IMR-90 (cell line): ENCODE results near the gene UNC5B. TPM values are rescaled to one million over a fixed set of nuclear protein-coding genes. Genes with fewer than 3 reads are reported as not detected.

Source experiments
- ATAC-seq: fragments of 200-7000 bp; cut with Tn5 transposase; 2 replicates; pipeline ENCODE4 v1.9.1; 2020; ENCODE audit warnings: low read depth, mild to moderate bottlenecking, moderate library complexity
- BruUV-seq: library from RNA; stranded (reverse); fragments of 400-500 nt; replicated peaks from 2 replicates; lab custom pipeline; 2021; lab: Mats Ljungman, UMichigan
- CTCF ChIA-PET: fragments of 300-600 bp; formaldehyde crosslinking; extraction: SDS; loops from one replicate; lab custom pipeline; 2021; ENCODE audit warnings: antibody characterized with exemption; lab: Yijun Ruan, JAX
- POLR2A ChIA-PET: fragments of 300-600 bp; sonication (Branson Sonifier 250); formaldehyde crosslinking; loops from one replicate; lab custom pipeline; 2022; ENCODE audit warnings: antibody characterized with exemption; ENCODE audit not compliant: unreplicated experiment; lab: Charles Lee
- DNase-seq: peaks from one replicate; pipeline ENCODE4 v3.0.0; 2013
- H2AFZ ChIP-seq: replicated peaks from 2 replicates; pipeline ENCODE3; 2013; ENCODE audit warnings: low read length, mild to moderate bottlenecking; ENCODE audit not compliant: poor library complexity
- H2AK5ac ChIP-seq: 2 replicates; pipeline ENCODE4 v1.6.1; 2013; ENCODE audit warnings: low read depth, low read length, inconsistent platforms
- H2AK9ac ChIP-seq: replicated peaks from 2 replicates; pipeline ENCODE3; 2013; ENCODE audit warnings: mild to moderate bottlenecking, low read depth, low read length, moderate library complexity; ENCODE audit not compliant: poor library complexity
- H2BK120ac ChIP-seq: 2 replicates; pipeline ENCODE4 v1.6.1; 2013; ENCODE audit warnings: low read depth, low read length, inconsistent platforms
- H2BK15ac ChIP-seq: 3 replicates; pipeline ENCODE4 v1.6.1; 2013; ENCODE audit warnings: low read depth, low read length, inconsistent platforms
- H2BK20ac ChIP-seq: 2 replicates; pipeline ENCODE4 v1.6.1; 2013; ENCODE audit warnings: low read depth, mild to moderate bottlenecking, inconsistent platforms, low read length, moderate library complexity
- H2BK5ac ChIP-seq: 2 replicates; pipeline ENCODE4 v1.6.1; 2013; ENCODE audit warnings: mild to moderate bottlenecking, low read depth, low read length, inconsistent platforms; ENCODE audit not compliant: poor library complexity, severe bottlenecking
- H3K14ac ChIP-seq: replicated peaks from 2 replicates; pipeline ENCODE4 v1.6.1; 2013; ENCODE audit warnings: low read depth, low read length, inconsistent platforms
- H3K18ac ChIP-seq: 2 replicates; pipeline ENCODE4 v1.6.1; 2013; ENCODE audit warnings: low read depth, low read length, control low read depth
- H3K23ac ChIP-seq: 2 replicates; pipeline ENCODE4 v1.6.1; 2013; ENCODE audit warnings: low read depth, low read length, inconsistent platforms
- H3K27ac ChIP-seq: 2 replicates; pipeline ENCODE4 v1.5.1; 2013; ENCODE audit warnings: mild to moderate bottlenecking, control low read depth, low read length; ENCODE audit not compliant: insufficient read depth
- H3K27me3 ChIP-seq: 2 replicates; pipeline ENCODE4 v1.6.1; 2013; ENCODE audit warnings: low read length; ENCODE audit not compliant: control insufficient read depth, insufficient read depth
- H3K36me3 ChIP-seq: 2 replicates; pipeline ENCODE4 v1.6.1; 2013; ENCODE audit warnings: low read length, mixed read lengths; ENCODE audit not compliant: control insufficient read depth, insufficient read depth
- H3K4ac ChIP-seq: 2 replicates; pipeline ENCODE4 v1.6.1; 2013; ENCODE audit warnings: low read depth, low read length, inconsistent platforms
- H3K4me1 ChIP-seq: 2 replicates; pipeline ENCODE4 v1.6.1; 2013; ENCODE audit warnings: low read length, mixed read lengths; ENCODE audit not compliant: control insufficient read depth, insufficient read depth
- H3K4me2 ChIP-seq: 2 replicates; pipeline ENCODE4 v1.6.1; 2013; ENCODE audit warnings: low read depth, mild to moderate bottlenecking, control low read depth, low read length, moderate library complexity
- H3K4me3 ChIP-seq: 2 replicates; pipeline ENCODE4 v1.5.1; 2013; ENCODE audit warnings: low read depth, mild to moderate bottlenecking, control low read depth, low read length, moderate library complexity; ENCODE audit not compliant: insufficient read depth
- H3K56ac ChIP-seq: 2 replicates; pipeline ENCODE4 v1.6.1; 2013; ENCODE audit warnings: low read length, inconsistent platforms; ENCODE audit not compliant: insufficient read depth; ENCODE audit errors: extremely low read depth
- H3K79me1 ChIP-seq, 2 experiments: 2 replicates each; pipeline ENCODE4 v1.6.1; 2013; ENCODE audit warnings: low read length in 2 of 2, inconsistent platforms in 1 of 2, low read depth in 1 of 2
- H3K9ac ChIP-seq: 2 replicates; pipeline ENCODE4 v1.6.1; 2013; ENCODE audit warnings: low read depth, low read length, control low read depth
- H3K9me1 ChIP-seq: 2 replicates; pipeline ENCODE4 v1.6.1; 2013; ENCODE audit warnings: low read length, inconsistent platforms; ENCODE audit not compliant: insufficient read depth
- H3K9me3 ChIP-seq: 2 replicates; pipeline ENCODE4 v1.6.1; 2013; ENCODE audit warnings: low read length; ENCODE audit not compliant: control insufficient read depth, insufficient read depth
- H4K20me1 ChIP-seq: 2 replicates; pipeline ENCODE4 v1.6.1; 2013; ENCODE audit warnings: low read length, inconsistent platforms; ENCODE audit not compliant: insufficient read depth
- H4K5ac ChIP-seq: 2 replicates; pipeline ENCODE4 v1.6.1; 2013; ENCODE audit warnings: mild to moderate bottlenecking, low read depth, low read length, control low read depth
- H4K8ac ChIP-seq, 2 experiments: 2 replicates each; pipeline ENCODE4 v1.6.1; 2013; ENCODE audit warnings: low read depth in 2 of 2, low read length in 2 of 2, control low read depth in 1 of 2, inconsistent platforms in 1 of 2
- H4K91ac ChIP-seq: 2 replicates; pipeline ENCODE4 v1.6.1; 2013; ENCODE audit warnings: low read depth, low read length, inconsistent platforms; ENCODE audit not compliant: insufficient read depth
- CEBPB ChIP-seq: IDR thresholded peaks from 2 replicates; pipeline ENCODE4 v1.6.1; 2012; ENCODE audit warnings: low read depth, low read length, improper control_type of control experiment
- CTCF ChIP-seq: conservative IDR thresholded peaks from 2 replicates; pipeline ENCODE4 v1.5.1; 2012; ENCODE audit warnings: mild to moderate bottlenecking, low read depth, low read length, improper control_type of control experiment
- NFE2L2 ChIP-seq: fragments of 150-350 bp; IDR thresholded peaks from 2 replicates; pipeline ENCODE4 v1.6.1; 2016; ENCODE audit warnings: low read depth, mild to moderate bottlenecking, low read length
- POLR2A ChIP-seq: IDR thresholded peaks from 2 replicates; pipeline ENCODE4 v1.6.1; 2012; ENCODE audit warnings: mild to moderate bottlenecking, low read depth, low read length
- RCOR1 ChIP-seq: IDR thresholded peaks from 2 replicates; pipeline ENCODE4 v1.6.1; 2012; ENCODE audit warnings: mild to moderate bottlenecking, low read length, improper control_type of control experiment; ENCODE audit not compliant: insufficient replicate concordance
- WGBS, 2 experiments: methylation state at CpG; one replicate each; pipeline versions ENCODE4 v1.1.5 to v1.1.7; 2013; ENCODE audit warnings: missing lambda C conversion rate in 2 of 2; ENCODE audit not compliant: insufficient read length in 1 of 2; ENCODE audit errors: extremely low coverage in 2 of 2; 5-methylcytosine and 5-hydroxymethylcytosine counted together
- dilution Hi-C: fragments of 300-500 bp; cut with HindIII; formaldehyde crosslinking; loops from one replicate; pipeline ENCODE4 v1.14.3; 2018; ENCODE audit warnings: low sequenced_read_pairs; ENCODE audit not compliant: unreplicated experiment
- in situ Hi-C: fragments of 300-500 bp; cut with MboI; formaldehyde crosslinking; loops from 3 replicates; pipeline ENCODE4 v1.14.3; 2019; ENCODE audit warnings: low sequenced_read_pairs, inconsistent platforms, mixed read lengths
- intact Hi-C: fragments of 100-400 bp; cut with micrococcal nuclease; formaldehyde crosslinking; loops from 2 replicates; pipeline ENCODE4 v1.10.0; 2022
- polyA plus RNA-seq, 3 experiments: library from polyadenylated mRNA; depleted of rRNA; stranded (reverse); fragments of >200 nt; gene quantifications; 2 replicates each; pipeline ENCODE4 v1.2.3, GENCODE V29; 2012; ENCODE audit warnings: low replicate concordance in 1 of 3
- total RNA-seq: library from RNA; depleted of rRNA; stranded (reverse); fragments of >200 nt; gene quantifications from 2 replicates; pipeline ENCODE4 v1.2.3, GENCODE V29; 2012; rRNA removed

The UNC5B gene
- total and polyA plus RNA-seq, 2 of the 4 experiments (the other 2 are of a cell fraction), result 1.6 to 4.2 TPM

GRCh38 chr10:71351628-71352319 lies 139.4 kb downstream of the UNC5B start:
- intact Hi-C loops (no loop called here), in situ Hi-C loops (no loop called here), dilution Hi-C loops (no loop called here)
- CTCF ChIA-PET, result no interaction called here
- no peaks in the 10 kb centered on the region for H3K9me1 ChIP-seq
- H4K8ac ChIP-seq, result no peak overlapping the region
- no peak overlapping the region for H3K56ac ChIP-seq
- H3K23ac ChIP-seq, result no peak overlapping the region
- H3K4me1 ChIP-seq, result no peaks in the 10 kb centered on the region
- no peak overlapping the region for H4K91ac ChIP-seq
- H3K14ac ChIP-seq, result no peak overlapping the region
- H3K9ac ChIP-seq, result no peak overlapping the region
- H3K4me2 ChIP-seq, result no peak overlapping the region
- no peak overlapping the region for H3K4me3 ChIP-seq
- no peaks in the 10 kb centered on the region for H4K20me1 ChIP-seq
- peaks cover 2% of the 10 kb centered on the region for H3K36me3 ChIP-seq
- WGBS, 2 experiments, result 86% methylated on average over 5 of the region's 14 CpGs; no CpG with 5 or more reads in 1 of the 2 experiments
- no peak overlapping the region for H2AK9ac ChIP-seq
- TF ChIP-seq NFE2L2, result no peak
- TF ChIP-seq RCOR1, result no peak
- TF ChIP-seq POLR2A, result no peak
- no peak for TF ChIP-seq CTCF
- TF ChIP-seq CEBPB, result no peak
- no peak overlapping the region for H2BK15ac ChIP-seq
- POLR2A ChIA-PET, result no interaction called here
- H2BK5ac ChIP-seq, result no peak overlapping the region
- DNase-seq, result no peak
- H2AK5ac ChIP-seq, result no peak overlapping the region
- H3K9me3 ChIP-seq, result no peaks in the 10 kb centered on the region
- peaks cover 7% of the 10 kb centered on the region; the same call in 1 of the 2 replicates for H3K27me3 ChIP-seq
- BruUV-seq, result no TSS peak
- H2AFZ ChIP-seq, result no peak overlapping the region
- no peak for ATAC-seq
- no peaks in the 10 kb centered on the region for H3K79me1 ChIP-seq
- H3K18ac ChIP-seq, result no peak overlapping the region
- H3K4ac ChIP-seq, result no peak overlapping the region
- H2BK20ac ChIP-seq, result no peak overlapping the region
- no peak overlapping the region for H2BK120ac ChIP-seq
- no peak overlapping the region for H3K27ac ChIP-seq
- H4K5ac ChIP-seq, result no peak overlapping the region

Other genes starting within 250 kb of the UNC5B start
- gene SLC29A3, start 106.7 kb downstream of the UNC5B start, total RNA-seq, result 0.72 and 0.83 TPM in 2 replicates
- gene SLC29A3, start 106.7 kb downstream of the UNC5B start, polyA plus RNA-seq (2012; rRNA removed), result 3.0 and 3.8 TPM in 2 replicates
- gene CDH23, start 184.3 kb downstream of the UNC5B start, total RNA-seq, result under 0.01 TPM in 2 replicates
- gene CDH23, start 184.3 kb downstream of the UNC5B start, polyA plus RNA-seq (2012; rRNA removed), result 0.03 TPM in 1 of 2 replicates, not detected in the other